Smooth muscle cell (in vitro differentiated cells): ENCODE measurements around the gene CCDC69. TPM values are rescaled to one million over a fixed set of nuclear protein-coding genes. Genes with fewer than 3 reads are reported as not detected.

Source experiments
- DNase-seq: peaks from one replicate; lab custom pipeline; 2025; ENCODE audit not compliant: unreplicated experiment; lab: John Stamatoyannopoulos, UW
- H2AFZ ChIP-seq: fragments of 200-600 bp; sonication (generic); 2 replicates; pipeline ENCODE4 v1.6.0; 2016; ENCODE audit warnings: antibody characterized with exemption, low read depth, mild to moderate bottlenecking
- H3F3A ChIP-seq: fragments of 200-600 bp; sonication (generic); 2 replicates; pipeline ENCODE4 v1.6.0; 2017; ENCODE audit warnings: antibody characterized with exemption, low read depth
- H3K27ac ChIP-seq: fragments of 200-600 bp; sonication (generic); 2 replicates; pipeline ENCODE4 v1.5.1; 2016; ENCODE audit warnings: low read depth, mild to moderate bottlenecking
- H3K27me3 ChIP-seq: fragments of 200-600 bp; sonication (generic); 2 replicates; pipeline ENCODE4 v1.6.1; 2016; ENCODE audit warnings: low read depth, mild to moderate bottlenecking
- H3K36me3 ChIP-seq: fragments of 200-600 bp; sonication (generic); 2 replicates; pipeline ENCODE4 v1.5.1; 2016; ENCODE audit warnings: low read depth
- H3K4me1 ChIP-seq: fragments of 200-600 bp; sonication (generic); 2 replicates; pipeline ENCODE4 v1.5.1; 2016; ENCODE audit warnings: low read depth
- H3K4me2 ChIP-seq: fragments of 200-600 bp; sonication (generic); 2 replicates; pipeline ENCODE4 v1.6.0; 2016; ENCODE audit warnings: mild to moderate bottlenecking
- H3K4me3 ChIP-seq: fragments of 200-600 bp; sonication (generic); 2 replicates; pipeline ENCODE4 v1.5.1; 2016; ENCODE audit warnings: mild to moderate bottlenecking
- H3K79me2 ChIP-seq: fragments of 200-600 bp; sonication (generic); 2 replicates; pipeline ENCODE4 v1.6.0; 2016; ENCODE audit warnings: low read depth, mild to moderate bottlenecking
- H3K9ac ChIP-seq: fragments of 200-600 bp; sonication (generic); 2 replicates; pipeline ENCODE4 v1.6.0; 2016; ENCODE audit warnings: low read depth
- H3K9me3 ChIP-seq: fragments of 200-600 bp; sonication (generic); replicated peaks from 2 replicates; pipeline ENCODE4 v1.5.1; 2016; ENCODE audit warnings: low read depth
- H4K20me1 ChIP-seq: fragments of 200-600 bp; sonication (generic); 2 replicates; pipeline ENCODE4 v1.6.0; 2016; ENCODE audit warnings: low read depth
- WGBS: methylation state at CpG from one replicate; pipeline ENCODE4 v1.1.7; 2016; ENCODE audit warnings: low lambda C conversion rate; 5-methylcytosine and 5-hydroxymethylcytosine counted together
- polyA plus RNA-seq: library from polyadenylated mRNA; unstranded; fragments of >200 nt; fragmentation: Nextera tagmentation; extraction: Ambion mirVana; gene quantifications from 2 replicates; pipeline ENCODE4 v1.2.1, GENCODE V29; 2016
- total RNA-seq: library from RNA; depleted of rRNA; stranded (reverse); fragments of >200 nt; gene quantifications from 2 replicates; pipeline ENCODE4 v1.2.3, GENCODE V29; 2014
- TF ChIP-seq, protein P1 (sequence below): fragments of 200-600 bp; sonication (generic); IDR thresholded peaks from 2 replicates; pipeline ENCODE4 v1.5.1; 2017; ENCODE audit warnings: borderline replicate concordance, mild to moderate bottlenecking, antibody characterized with exemption; ENCODE audit not compliant: insufficient read depth, poor library complexity, severe bottlenecking

Gene CCDC69
- total and polyA plus RNA-seq, 2 experiments from 2014 or later: 1.1 to 1.2 TPM

DNA sequence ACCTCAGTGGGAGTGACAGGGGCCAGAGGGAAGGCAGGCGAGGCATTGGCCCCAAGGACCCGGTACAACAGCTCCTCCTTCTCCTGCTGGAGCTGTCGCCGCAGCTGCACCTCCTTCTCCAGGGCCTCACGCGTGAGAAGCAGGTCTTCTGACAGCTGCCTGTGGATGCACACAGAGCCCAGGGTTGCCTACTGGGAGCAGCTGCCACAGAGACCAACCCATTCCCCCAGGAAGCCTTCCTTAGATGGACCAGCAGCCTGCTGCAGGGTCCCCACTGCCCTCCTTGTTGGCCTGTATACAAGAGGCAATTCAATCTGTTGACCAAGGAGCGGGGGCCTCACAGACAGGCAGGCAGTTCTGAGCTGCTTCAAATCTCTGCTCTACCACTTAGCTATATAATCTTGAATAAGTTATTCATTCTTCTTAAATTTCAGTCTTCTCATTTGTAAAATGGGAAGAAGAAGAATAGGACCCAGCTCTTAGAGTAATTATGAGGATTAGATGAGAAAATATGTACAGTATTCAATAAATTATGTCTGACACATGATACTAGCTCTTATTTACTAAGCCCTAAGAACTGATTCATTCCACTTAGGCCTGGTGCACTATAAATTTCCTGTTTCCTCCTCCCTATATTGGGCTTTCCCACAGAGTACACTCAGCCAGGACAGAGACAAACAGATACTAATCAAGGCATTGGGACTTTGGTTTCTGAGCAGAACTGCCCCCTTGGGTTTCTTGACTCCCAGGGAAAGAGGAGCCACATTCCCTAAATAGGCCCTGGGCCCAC lies 40.2 kb downstream of the CCDC69 start:
- H3K36me3 ChIP-seq: no peaks in the 10 kb centered on the region
- no peaks in the 10 kb centered on the region for H3K9me3 ChIP-seq
- TF ChIP-seq, protein P1, sequence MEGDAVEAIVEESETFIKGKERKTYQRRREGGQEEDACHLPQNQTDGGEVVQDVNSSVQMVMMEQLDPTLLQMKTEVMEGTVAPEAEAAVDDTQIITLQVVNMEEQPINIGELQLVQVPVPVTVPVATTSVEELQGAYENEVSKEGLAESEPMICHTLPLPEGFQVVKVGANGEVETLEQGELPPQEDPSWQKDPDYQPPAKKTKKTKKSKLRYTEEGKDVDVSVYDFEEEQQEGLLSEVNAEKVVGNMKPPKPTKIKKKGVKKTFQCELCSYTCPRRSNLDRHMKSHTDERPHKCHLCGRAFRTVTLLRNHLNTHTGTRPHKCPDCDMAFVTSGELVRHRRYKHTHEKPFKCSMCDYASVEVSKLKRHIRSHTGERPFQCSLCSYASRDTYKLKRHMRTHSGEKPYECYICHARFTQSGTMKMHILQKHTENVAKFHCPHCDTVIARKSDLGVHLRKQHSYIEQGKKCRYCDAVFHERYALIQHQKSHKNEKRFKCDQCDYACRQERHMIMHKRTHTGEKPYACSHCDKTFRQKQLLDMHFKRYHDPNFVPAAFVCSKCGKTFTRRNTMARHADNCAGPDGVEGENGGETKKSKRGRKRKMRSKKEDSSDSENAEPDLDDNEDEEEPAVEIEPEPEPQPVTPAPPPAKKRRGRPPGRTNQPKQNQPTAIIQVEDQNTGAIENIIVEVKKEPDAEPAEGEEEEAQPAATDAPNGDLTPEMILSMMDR: no peak
- no peaks in the 10 kb centered on the region for H4K20me1 ChIP-seq
- no peaks in the 10 kb centered on the region for H3F3A ChIP-seq
- H3K27ac ChIP-seq: no peak overlapping the region
- H3K79me2 ChIP-seq: no peaks in the 10 kb centered on the region
- DNase-seq: no peak
- no peaks in the 10 kb centered on the region for H3K4me1 ChIP-seq
- WGBS: 91% methylated on average over 7 of the region's 7 CpGs
- no peak overlapping the region for H3K4me3 ChIP-seq
- no peak overlapping the region for H3K9ac ChIP-seq
- H3K4me2 ChIP-seq: no peak overlapping the region
- H2AFZ ChIP-seq: no peak overlapping the region
- no peaks in the 10 kb centered on the region for H3K27me3 ChIP-seq

DNA sequence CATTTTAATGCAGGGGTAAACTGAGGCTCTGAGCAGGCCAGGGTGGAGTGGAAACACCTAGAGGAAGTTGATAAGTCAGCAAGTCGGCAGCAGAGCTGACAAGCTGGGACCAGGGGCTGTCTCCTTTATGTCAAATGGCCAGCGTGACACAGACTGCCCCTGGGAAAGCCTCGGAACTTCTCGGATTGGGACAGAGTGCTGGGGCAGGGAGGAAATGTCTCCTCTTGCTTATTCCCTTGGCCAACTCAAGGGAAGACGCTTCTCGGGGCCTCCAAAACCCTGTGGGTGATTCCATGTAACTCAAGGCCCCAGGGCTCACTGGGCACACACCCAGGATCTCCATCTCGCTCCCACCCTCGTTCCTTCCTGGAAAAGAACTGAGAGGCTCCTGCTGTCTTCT lies 40.9 kb downstream of the CCDC69 start:
- H4K20me1 ChIP-seq: no peaks in the 10 kb centered on the region
- 94% methylated on average over 8 of the region's 8 CpGs for WGBS
- H3K27me3 ChIP-seq: no peaks in the 10 kb centered on the region
- no peak overlapping the region for H3K4me3 ChIP-seq
- no peak overlapping the region for H3K4me2 ChIP-seq
- DNase-seq: no peak
- H3K4me1 ChIP-seq: no peaks in the 10 kb centered on the region
- H3K9ac ChIP-seq: no peak overlapping the region
- H3K79me2 ChIP-seq: no peaks in the 10 kb centered on the region
- H3K27ac ChIP-seq: no peak overlapping the region
- H3F3A ChIP-seq: no peaks in the 10 kb centered on the region
- no peak overlapping the region for H2AFZ ChIP-seq
- TF ChIP-seq, protein P1: no peak
- no peaks in the 10 kb centered on the region for H3K36me3 ChIP-seq
- H3K9me3 ChIP-seq: no peaks in the 10 kb centered on the region

DNA sequence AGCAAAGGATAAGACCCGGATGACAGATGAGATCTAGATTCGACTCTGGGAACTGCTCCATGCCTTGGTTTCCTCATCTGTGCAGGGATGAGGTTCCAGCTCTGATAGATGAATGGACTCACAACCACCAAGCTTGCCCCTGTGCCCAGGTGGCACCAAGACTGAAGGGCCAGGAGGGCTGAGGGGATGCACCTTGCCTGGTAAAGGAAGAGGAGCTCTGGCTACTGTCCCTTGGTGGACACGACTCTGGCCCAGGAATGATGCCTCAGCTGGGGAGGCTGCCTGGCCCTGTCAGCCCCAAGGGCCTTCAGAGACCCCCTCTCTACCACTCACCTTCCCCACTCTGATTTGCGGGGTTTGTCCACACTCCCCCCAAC lies 41.4 kb downstream of the CCDC69 start:
- no peaks in the 10 kb centered on the region for H3K79me2 ChIP-seq
- no peaks in the 10 kb centered on the region for H3K9me3 ChIP-seq
- DNase-seq: no peak
- no peak overlapping the region for H3K9ac ChIP-seq
- H3K4me3 ChIP-seq: no peak overlapping the region
- no peaks in the 10 kb centered on the region for H3K4me1 ChIP-seq
- no peak overlapping the region for H3K27ac ChIP-seq
- TF ChIP-seq, protein P1: no peak
- no peaks in the 10 kb centered on the region for H3K27me3 ChIP-seq
- no peaks in the 10 kb centered on the region for H3F3A ChIP-seq
- no peaks in the 10 kb centered on the region for H4K20me1 ChIP-seq
- H3K4me2 ChIP-seq: no peak overlapping the region
- H2AFZ ChIP-seq: no peak overlapping the region
- no peaks in the 10 kb centered on the region for H3K36me3 ChIP-seq
- WGBS: 77% methylated on average over 4 of the region's 4 CpGs
